Gastroesophageal sphincter (tissue), 4 donors: ENCODE results near the gene SYCP3. TPM values are rescaled to one million over a fixed set of nuclear protein-coding genes. Genes with fewer than 3 reads are reported as not detected.
"Not testable (repeated sequence)": the region's sequence is repeated elsewhere in the genome, so short reads cannot be mapped to it uniquely, and the experiment has no call there.

Experiments
- ATAC-seq: fragments of 150-250 bp; one replicate; pipeline ENCODE4 v1.9.1; 2016; ENCODE audit warnings: mild to moderate bottlenecking, moderate library complexity
- H3K27ac ChIP-seq, 4 donors: fragments of 200-600 bp; sonication (generic) in 3 of 4; 1 replicate in 3 of 4; 2 replicates in 1 of 4; pipeline ENCODE4 v1.5.1; 2016 to 2019
- H3K27me3 ChIP-seq: fragments of 200-600 bp; sonication (generic); one replicate; pipeline ENCODE4 v1.5.1; 2019
- H3K36me3 ChIP-seq, 2 donors: fragments of 200-600 bp; sonication (generic); one replicate each; pipeline ENCODE4 v1.5.1; 2019; ENCODE audit warnings: control low read depth in 1 of 2
- H3K4me1 ChIP-seq, 3 donors: fragments of 200-600 bp; sonication (generic); 1 replicate in 2 of 3; 2 replicates in 1 of 3; pipeline ENCODE4 v1.5.1; 2016 to 2019; ENCODE audit warnings: control low read depth in 2 of 3
- H3K4me3 ChIP-seq, 2 donors: fragments of 200-600 bp; sonication (generic); one replicate each; pipeline ENCODE4 v1.5.1; 2019; ENCODE audit warnings: mild to moderate bottlenecking in 1 of 2, moderate library complexity in 1 of 2
- H3K9me3 ChIP-seq, 3 donors: fragments of 200-600 bp; sonication (generic); one replicate each; pipeline ENCODE4 v1.5.1; 2017 to 2019; ENCODE audit warnings: control low read depth in 2 of 3
- CTCF ChIP-seq, 4 experiments: fragments of 200-600 bp in 2 of 4; fragments of 450-650 bp in 2 of 4; sonication (generic) in 1 of 4; IDR thresholded peaks; one replicate each; pipeline ENCODE4 v1.5.1; 2017 to 2019; ENCODE audit warnings: antibody characterized with exemption in 4 of 4, mild to moderate bottlenecking in 2 of 4, moderate library complexity in 2 of 4
- EP300 ChIP-seq: sonication (generic); formaldehyde crosslinking; IDR thresholded peaks from one replicate; pipeline ENCODE4 v1.6.1; 2017; ENCODE audit warnings: antibody characterized with exemption, mild to moderate bottlenecking
- POLR2A ChIP-seq, 2 donors: fragments of 450-650 bp; IDR thresholded peaks; one replicate each; pipeline ENCODE4 v1.6.1; 2017; ENCODE audit warnings: antibody characterized with exemption in 2 of 2, mild to moderate bottlenecking in 2 of 2, moderate library complexity in 1 of 2
- POLR2AphosphoS5 ChIP-seq: sonication (generic); formaldehyde crosslinking; IDR thresholded peaks from one replicate; pipeline ENCODE4 v1.6.1; 2017; ENCODE audit warnings: antibody characterized with exemption
- WGBS, 2 donors: methylation state at CpG; one replicate each; pipeline ENCODE4 v1.1.5; 2018; ENCODE audit warnings: low coverage in 1 of 2; 5-methylcytosine and 5-hydroxymethylcytosine counted together
- small RNA-seq, 4 donors: library from RNA; depleted of rRNA; stranded (forward); fragments of <200 nt; gene quantifications; one replicate each; pipeline ENCODE3, GENCODE V24; 2016
- total RNA-seq, 4 donors: library from RNA; depleted of rRNA; stranded (reverse); fragments of >200 nt; gene quantifications; one replicate each; pipeline ENCODE4 v1.1.0, GENCODE V29; 2016

The SYCP3 gene
- total RNA-seq, 4 donors from 2014 or later = 0.13 TPM; not detected in 3

- Histone ChIP-seq H3K9me3 (no peaks in the 10 kb centered on the region), H3K36me3 (no peaks in the 10 kb centered on the region), H3K4me1 (no peaks in the 10 kb centered on the region), H3K27me3 (no peaks in the 10 kb centered on the region), H3K27ac (no peak overlapping the region), H3K4me3 (no peak overlapping the region)
- ATAC-seq = no peak
- TF ChIP-seq POLR2AphosphoS5 (no peak), EP300 (no peak), CTCF (IDR thresholded peaks at IDR 0.05) (no peak), POLR2A (IDR thresholded peaks at IDR 0.05) (no peak)
- 71 to 86% methylated on average over 1 of the region's 1 CpG for WGBS, 2 donors
Observed at GRCh38 chr12:101686176-101686575, 53.1 kb downstream of the SYCP3 start.

GRCh38 chr12:101685092-101685491, 54.2 kb downstream of the SYCP3 start:
- TF ChIP-seq POLR2A (IDR thresholded peaks at IDR 0.05) (no peak), CTCF (IDR thresholded peaks at IDR 0.05) (no peak)
- Histone ChIP-seq H3K27me3 (no peaks in the 10 kb centered on the region), H3K36me3 (no peaks in the 10 kb centered on the region), H3K4me3 (no peak overlapping the region), H3K9me3 (no peaks in the 10 kb centered on the region), H3K27ac (no peak overlapping the region), H3K4me1 (no peaks in the 10 kb centered on the region)
- ATAC-seq = no peak
- WGBS, 2 donors = 86 to 95% methylated on average over 1 of the region's 1 CpG

DNA sequence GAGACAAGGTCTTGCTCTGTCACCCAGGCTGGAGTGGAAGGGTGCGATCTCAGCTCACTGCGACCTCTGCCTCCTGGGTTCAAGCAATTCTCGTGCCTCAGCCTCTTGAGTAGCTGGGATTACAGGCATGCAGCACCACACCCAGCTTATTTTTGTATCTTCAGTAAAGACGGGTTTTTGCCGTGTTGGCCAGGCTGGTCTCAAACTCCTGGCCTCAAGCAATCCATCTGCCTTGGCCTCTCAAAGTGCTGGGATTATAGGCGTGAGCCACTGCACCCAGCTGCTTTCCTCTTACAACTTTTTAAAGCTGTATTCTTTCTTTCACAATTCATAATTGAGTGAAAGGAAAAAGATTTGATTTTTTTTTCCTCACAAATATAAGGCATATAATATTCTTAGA, 57.6 kb downstream of the SYCP3 start:
- H3K9me3 ChIP-seq, H3K27ac ChIP-seq, H3K4me3 ChIP-seq, H3K4me1 ChIP-seq, H3K27me3 ChIP-seq, H3K36me3 ChIP-seq, ATAC-seq: not testable (repeated sequence)
- 77% methylated on average over 5 of the region's 6 CpGs; no CpG with 5 or more reads in 1 of the 2 donors for WGBS, 2 donors

DNA sequence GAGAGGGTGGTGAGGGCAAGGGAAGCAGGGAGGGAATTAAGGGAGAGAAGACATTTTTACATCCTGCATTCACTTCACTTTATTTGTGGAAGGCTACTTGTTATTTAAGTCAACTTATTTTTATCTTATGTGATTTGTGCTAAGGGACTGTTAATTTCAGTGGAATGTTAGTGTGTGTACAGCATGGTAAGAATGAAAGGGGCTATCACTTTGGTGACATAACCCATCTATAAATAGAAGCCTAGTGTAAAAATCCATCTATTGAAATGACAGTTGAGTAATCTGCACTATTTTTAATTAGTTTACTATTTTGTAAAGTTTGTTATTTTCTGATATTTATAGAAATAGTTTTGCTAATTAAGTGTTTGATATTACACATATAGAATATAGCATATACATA, 58.6 kb downstream of the SYCP3 start:
- TF ChIP-seq POLR2A (IDR thresholded peaks at IDR 0.05) (no peak), CTCF (IDR thresholded peaks at IDR 0.05) (no peak), EP300 (no peak), POLR2AphosphoS5 (no peak)
- ATAC-seq = no peak
- no peak overlapping the region for H3K4me3 ChIP-seq
- H3K9me3 ChIP-seq = no peaks in the 10 kb centered on the region
- no peak overlapping the region for H3K27ac ChIP-seq
- H3K27me3 ChIP-seq = no peaks in the 10 kb centered on the region
- H3K36me3 ChIP-seq = no peaks in the 10 kb centered on the region
- H3K4me1 ChIP-seq = no peaks in the 10 kb centered on the region

GRCh38 chr12:101680240-101680639, 59.0 kb downstream of the SYCP3 start:
- H3K4me3 ChIP-seq = no peak overlapping the region
- WGBS, 2 donors = 84 to 89% methylated on average over 3 of the region's 3 CpGs

More at GRCh38 chr12:101680240-101680639, 59.0 kb downstream of the SYCP3 start:
- no peak for ATAC-seq
- Histone ChIP-seq H3K27ac (no peak overlapping the region), H3K4me1 (no peaks in the 10 kb centered on the region), H3K9me3 (no peaks in the 10 kb centered on the region), H3K36me3 (no peaks in the 10 kb centered on the region), H3K27me3 (no peaks in the 10 kb centered on the region)
- TF ChIP-seq EP300 (no peak), POLR2AphosphoS5 (no peak), CTCF (IDR thresholded peaks at IDR 0.05) (no peak), POLR2A (IDR thresholded peaks at IDR 0.05) (no peak)

Small RNA genes lying within 50 kb of the gene (small RNA-seq; reads per million reads assigned to genes)
- 0 reads per million in 4 donors for gene RNA5SP368
- gene RNU6-101P = 0 reads per million in 4 donors
- 0 reads per million in 4 donors for gene RNY1P16

Other genes with a start within 250 kb of the SYCP3 start
- gene MYBPC1, start 144.5 kb downstream of the SYCP3 start, total RNA-seq = under 1 TPM in 1 of 4 donors, not detected in 3; 0.15 TPM
- gene CHPT1, start 41.8 kb downstream of the SYCP3 start, total RNA-seq = 100 to 1,000 TPM in 1 of 4 donors, 10 to 100 TPM in 3; 47.3 to 130 (median 49.6) TPM
- gene GNPTAB, start 91.5 kb upstream of the SYCP3 start, total RNA-seq = 10 to 100 TPM; 25.8 to 43.2 (median 36.3) TPM
- gene DRAM1, start 138.1 kb upstream of the SYCP3 start, total RNA-seq = 10 to 100 TPM; 13.2 to 29.1 (median 21.2) TPM